Measurements from ENCODE around the gene PLCH1. TPM values are rescaled to one million over a fixed set of nuclear protein-coding genes. Genes with fewer than 3 reads are reported as not detected.

The PLCH1 gene
- total and polyA plus RNA-seq, 2 donors (not counting 1 experiment from before 2014, with no cell fraction given), result under 0.01 to 0.03 TPM

GRCh38 chr3:155608228-155608920 lies 136.5 kb downstream of the PLCH1 start:
- H4K20me1 ChIP-seq (ENCODE audit: control insufficient read depth, extremely low read depth, insufficient read depth, low read length), result no peaks in the 10 kb centered on the region
- H3K27ac ChIP-seq (ENCODE audit: insufficient read depth, low read length), result no peak overlapping the region
- no peaks in the 10 kb centered on the region for H3K27me3 ChIP-seq (ENCODE audit: control insufficient read depth, insufficient read depth, low read length)
- no peak overlapping the region for H3K4me2 ChIP-seq (ENCODE audit: extremely low read depth, insufficient read depth, low read length)
- no peaks in the 10 kb centered on the region for H3K36me3 ChIP-seq (ENCODE audit: control insufficient read depth, insufficient read depth, low read length)
- no peak overlapping the region for H3K9ac ChIP-seq (ENCODE audit: insufficient read depth, low read length)
- no peaks in the 10 kb centered on the region for H3K9me3 ChIP-seq (ENCODE audit: control insufficient read depth, insufficient read depth, low read depth, low read length)
- no peak overlapping the region for H3K4me3 ChIP-seq (replicated peaks in 1 of 4; ENCODE audit: control extremely low read depth in 1 of 4, insufficient read depth in 1 of 4, low read depth in 3 of 4, low read length in 4 of 4)
- TF ChIP-seq, protein P1, sequence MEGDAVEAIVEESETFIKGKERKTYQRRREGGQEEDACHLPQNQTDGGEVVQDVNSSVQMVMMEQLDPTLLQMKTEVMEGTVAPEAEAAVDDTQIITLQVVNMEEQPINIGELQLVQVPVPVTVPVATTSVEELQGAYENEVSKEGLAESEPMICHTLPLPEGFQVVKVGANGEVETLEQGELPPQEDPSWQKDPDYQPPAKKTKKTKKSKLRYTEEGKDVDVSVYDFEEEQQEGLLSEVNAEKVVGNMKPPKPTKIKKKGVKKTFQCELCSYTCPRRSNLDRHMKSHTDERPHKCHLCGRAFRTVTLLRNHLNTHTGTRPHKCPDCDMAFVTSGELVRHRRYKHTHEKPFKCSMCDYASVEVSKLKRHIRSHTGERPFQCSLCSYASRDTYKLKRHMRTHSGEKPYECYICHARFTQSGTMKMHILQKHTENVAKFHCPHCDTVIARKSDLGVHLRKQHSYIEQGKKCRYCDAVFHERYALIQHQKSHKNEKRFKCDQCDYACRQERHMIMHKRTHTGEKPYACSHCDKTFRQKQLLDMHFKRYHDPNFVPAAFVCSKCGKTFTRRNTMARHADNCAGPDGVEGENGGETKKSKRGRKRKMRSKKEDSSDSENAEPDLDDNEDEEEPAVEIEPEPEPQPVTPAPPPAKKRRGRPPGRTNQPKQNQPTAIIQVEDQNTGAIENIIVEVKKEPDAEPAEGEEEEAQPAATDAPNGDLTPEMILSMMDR (conservative IDR thresholded peaks at IDR 0.05 in 1 of 2, IDR thresholded peaks at IDR 0.05 in 1 of 2; ENCODE audit: low read depth in 1 of 2, low read length in 2 of 2), result no peak
- no peak for TF ChIP-seq EZH2 (IDR thresholded peaks at IDR 0.05; ENCODE audit: low read length, missing control alignments)
- no peak overlapping the region for H2AFZ ChIP-seq (ENCODE audit: low read length)
- DNase-seq (ENCODE audit: low read depth in 2 of 2), result no peak
- H3K4me1 ChIP-seq (ENCODE audit: control insufficient read depth, extremely low read depth, insufficient read depth, low read length), result no peaks in the 10 kb centered on the region
- no peaks in the 10 kb centered on the region for H3K79me2 ChIP-seq (ENCODE audit: control insufficient read depth, insufficient read depth, low read length)

DNA sequence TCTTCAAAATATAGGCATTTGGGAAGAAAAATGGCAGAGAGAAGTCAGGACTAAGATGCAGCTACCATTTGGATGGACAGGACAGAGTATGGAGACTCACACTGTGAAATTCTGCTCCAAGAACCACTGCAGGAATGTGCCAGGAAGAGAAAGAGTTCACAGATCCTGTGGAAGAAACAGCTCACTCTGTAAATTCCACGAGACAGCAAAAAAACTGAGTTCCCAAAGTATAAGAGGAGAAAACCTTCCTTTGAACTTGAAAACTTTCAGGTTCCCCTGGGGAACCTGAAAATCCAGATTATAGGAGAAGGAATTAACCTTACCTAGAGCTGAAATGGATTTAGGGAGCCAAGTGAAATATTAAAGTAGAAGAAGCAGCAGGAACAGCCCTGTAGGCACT lies 137.1 kb downstream of the PLCH1 start:
- Histone ChIP-seq H3K9me3 (ENCODE audit: control insufficient read depth, insufficient read depth, low read depth, low read length) (no peaks in the 10 kb centered on the region), H3K4me1 (ENCODE audit: control insufficient read depth, extremely low read depth, insufficient read depth, low read length) (no peaks in the 10 kb centered on the region), H2AFZ (ENCODE audit: low read length) (no peak overlapping the region), H3K27me3 (ENCODE audit: control insufficient read depth, insufficient read depth, low read length) (no peaks in the 10 kb centered on the region), H3K79me2 (ENCODE audit: control insufficient read depth, insufficient read depth, low read length) (no peaks in the 10 kb centered on the region), H4K20me1 (ENCODE audit: control insufficient read depth, extremely low read depth, insufficient read depth, low read length) (no peaks in the 10 kb centered on the region), H3K4me3 (replicated peaks in 1 of 4; ENCODE audit: control extremely low read depth in 1 of 4, insufficient read depth in 1 of 4, low read depth in 3 of 4, low read length in 4 of 4) (no peak overlapping the region), H3K9ac (ENCODE audit: insufficient read depth, low read length) (no peak overlapping the region), H3K4me2 (ENCODE audit: extremely low read depth, insufficient read depth, low read length) (no peak overlapping the region), H3K36me3 (ENCODE audit: control insufficient read depth, insufficient read depth, low read length) (no peaks in the 10 kb centered on the region), H3K27ac (ENCODE audit: insufficient read depth, low read length) (no peak overlapping the region)
- TF ChIP-seq, protein P1 (conservative IDR thresholded peaks at IDR 0.05 in 1 of 2, IDR thresholded peaks at IDR 0.05 in 1 of 2; ENCODE audit: low read depth in 1 of 2, low read length in 2 of 2), result no peak
- TF ChIP-seq EZH2 (IDR thresholded peaks at IDR 0.05; ENCODE audit: low read length, missing control alignments), result no peak
- DNase-seq (ENCODE audit: low read depth in 2 of 2), result no peak

GRCh38 chr3:155605571-155605970 lies 139.3 kb downstream of the PLCH1 start:
- no peaks in the 10 kb centered on the region for H3K36me3 ChIP-seq (ENCODE audit: control insufficient read depth, insufficient read depth, low read length)
- H3K27me3 ChIP-seq (ENCODE audit: control insufficient read depth, insufficient read depth, low read length), result no peaks in the 10 kb centered on the region
- H3K9me3 ChIP-seq (ENCODE audit: control insufficient read depth, insufficient read depth, low read depth, low read length), result no peaks in the 10 kb centered on the region
- H2AFZ ChIP-seq (ENCODE audit: low read length), result no peak overlapping the region
- H3K9ac ChIP-seq (ENCODE audit: insufficient read depth, low read length), result no peak overlapping the region
- H3K4me1 ChIP-seq (ENCODE audit: control insufficient read depth, extremely low read depth, insufficient read depth, low read length), result no peaks in the 10 kb centered on the region
- H3K27ac ChIP-seq (ENCODE audit: insufficient read depth, low read length), result no peak overlapping the region
- DNase-seq (ENCODE audit: low read depth in 2 of 2), result no peak
- H3K79me2 ChIP-seq (ENCODE audit: control insufficient read depth, insufficient read depth, low read length), result no peaks in the 10 kb centered on the region
- TF ChIP-seq, protein P1 (conservative IDR thresholded peaks at IDR 0.05 in 1 of 2, IDR thresholded peaks at IDR 0.05 in 1 of 2; ENCODE audit: low read depth in 1 of 2, low read length in 2 of 2), result no peak
- TF ChIP-seq EZH2 (IDR thresholded peaks at IDR 0.05; ENCODE audit: low read length, missing control alignments), result no peak
- no peaks in the 10 kb centered on the region for H4K20me1 ChIP-seq (ENCODE audit: control insufficient read depth, extremely low read depth, insufficient read depth, low read length)
- no peak overlapping the region for H3K4me3 ChIP-seq (replicated peaks in 1 of 4; ENCODE audit: control extremely low read depth in 1 of 4, insufficient read depth in 1 of 4, low read depth in 3 of 4, low read length in 4 of 4)
- no peak overlapping the region for H3K4me2 ChIP-seq (ENCODE audit: extremely low read depth, insufficient read depth, low read length)
